CD4-positive, alpha-beta T cell treated with Interleukin-17A for 4 hours (primary cell): Measurements from ENCODE around the gene PRAC2.

Experiments used
- DNase-seq: peaks from one replicate; pipeline ENCODE4 v3.0.0-alpha.2; 2020; ENCODE audit warnings: mixed read lengths

PRAC2 gene

DNA sequence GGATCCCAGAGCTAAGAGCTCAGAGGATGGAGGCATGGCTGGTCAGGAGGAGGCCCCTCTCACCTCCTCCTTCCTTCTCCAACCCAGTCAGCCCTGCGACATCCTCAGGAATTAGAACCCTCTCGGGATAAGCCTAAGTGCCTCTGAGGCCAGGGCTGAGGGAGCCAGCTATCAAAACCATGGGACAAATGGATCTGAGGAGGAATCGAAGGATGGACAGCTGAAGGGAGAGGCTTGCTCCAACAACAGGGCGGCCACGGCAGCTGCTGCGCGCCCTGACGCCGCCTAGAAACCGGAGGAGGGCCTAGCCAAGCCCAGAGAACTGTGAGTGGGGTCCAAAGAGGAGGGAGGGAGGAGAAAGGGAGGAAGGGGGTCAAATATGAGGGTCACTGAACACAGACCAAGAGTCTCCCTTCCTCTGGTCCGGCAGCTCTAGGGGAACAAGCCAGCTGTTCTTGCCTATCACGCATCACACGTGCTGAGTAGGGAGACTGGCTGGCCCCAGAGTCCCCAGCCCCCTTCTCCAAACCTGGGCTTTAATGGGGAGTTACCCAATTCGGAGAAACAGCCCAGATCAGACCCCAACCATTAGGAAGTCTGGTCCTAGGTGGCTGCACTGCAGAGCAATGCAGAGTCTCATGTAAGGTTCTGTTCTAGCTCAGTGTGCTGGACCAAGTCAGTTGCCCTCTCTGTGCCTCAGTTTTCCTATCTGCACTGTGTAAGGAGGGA is 11.5 kb downstream of the PRAC2 start:
- DNase-seq: no peak

DNA sequence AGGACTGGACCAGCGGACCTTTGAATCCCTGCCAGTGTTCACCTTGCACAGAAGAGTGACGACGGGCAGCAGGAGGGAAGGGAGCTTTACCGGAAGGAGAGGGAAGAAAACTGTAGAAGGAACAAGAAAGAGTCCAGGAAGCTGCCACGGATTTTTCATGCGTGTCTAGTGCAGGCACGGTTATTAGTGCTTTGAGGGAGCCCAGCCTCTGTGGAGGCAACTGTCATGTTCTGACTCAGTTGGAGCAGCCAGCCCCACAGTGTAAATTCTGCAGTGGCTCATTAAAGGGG is 12.0 kb downstream of the PRAC2 start:
- DNase-seq: no peak

DNA sequence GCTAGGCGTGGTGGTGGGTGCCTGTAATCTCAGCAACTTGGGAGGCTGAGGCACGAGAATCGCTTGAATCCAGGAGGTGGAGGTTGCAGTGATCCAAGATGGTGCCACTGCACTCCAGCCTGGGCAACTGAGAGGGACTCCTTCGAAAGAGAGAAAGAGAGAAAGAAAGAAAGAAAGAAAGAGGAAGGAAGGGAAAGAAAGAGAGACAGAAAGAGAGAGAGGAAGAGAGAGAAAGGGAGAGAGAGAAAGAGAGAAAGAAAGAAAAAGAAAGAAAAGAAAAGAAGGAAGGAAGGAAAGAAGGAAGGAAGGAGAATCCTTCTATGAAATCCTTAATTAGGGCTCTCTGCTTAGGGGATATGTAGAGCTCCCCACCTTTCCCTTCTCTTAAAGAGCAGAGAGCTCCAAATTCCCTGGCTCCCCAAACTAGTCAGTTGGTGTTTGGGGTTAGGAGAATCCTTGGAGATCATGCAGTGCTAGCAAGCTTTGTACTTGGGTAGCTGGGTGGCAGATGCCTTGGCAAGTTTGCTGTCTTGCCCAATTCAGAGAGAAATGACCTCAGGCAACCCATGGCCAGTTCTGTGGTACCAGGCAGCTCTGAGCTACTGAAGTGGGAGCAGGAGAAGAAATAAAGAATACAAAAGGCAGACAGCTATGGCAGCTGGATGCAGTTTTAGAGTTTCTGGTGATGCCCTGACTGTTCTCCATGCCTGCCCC is 14.5 kb downstream of the PRAC2 start:
- DNase-seq: no peak

DNA sequence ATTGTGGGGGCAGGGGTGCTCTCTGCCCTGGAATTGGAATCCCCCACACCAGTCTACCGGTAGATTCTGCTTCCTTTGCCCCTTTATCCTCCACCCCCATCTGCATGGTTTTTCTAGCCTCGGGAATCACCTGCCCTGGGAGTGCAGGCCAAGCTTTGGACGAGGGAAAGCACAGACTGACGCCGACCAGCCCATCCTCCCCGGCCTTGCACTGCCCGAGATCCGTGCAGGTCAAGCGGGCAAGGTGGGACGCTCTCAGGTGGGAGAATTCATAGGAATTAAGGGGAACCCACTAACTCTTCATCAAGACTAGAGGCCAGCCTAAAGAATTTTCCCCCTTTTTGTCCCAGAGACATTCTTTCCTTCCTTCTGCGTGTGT is 15.4 kb downstream of the PRAC2 start:
- no peak for DNase-seq

DNA sequence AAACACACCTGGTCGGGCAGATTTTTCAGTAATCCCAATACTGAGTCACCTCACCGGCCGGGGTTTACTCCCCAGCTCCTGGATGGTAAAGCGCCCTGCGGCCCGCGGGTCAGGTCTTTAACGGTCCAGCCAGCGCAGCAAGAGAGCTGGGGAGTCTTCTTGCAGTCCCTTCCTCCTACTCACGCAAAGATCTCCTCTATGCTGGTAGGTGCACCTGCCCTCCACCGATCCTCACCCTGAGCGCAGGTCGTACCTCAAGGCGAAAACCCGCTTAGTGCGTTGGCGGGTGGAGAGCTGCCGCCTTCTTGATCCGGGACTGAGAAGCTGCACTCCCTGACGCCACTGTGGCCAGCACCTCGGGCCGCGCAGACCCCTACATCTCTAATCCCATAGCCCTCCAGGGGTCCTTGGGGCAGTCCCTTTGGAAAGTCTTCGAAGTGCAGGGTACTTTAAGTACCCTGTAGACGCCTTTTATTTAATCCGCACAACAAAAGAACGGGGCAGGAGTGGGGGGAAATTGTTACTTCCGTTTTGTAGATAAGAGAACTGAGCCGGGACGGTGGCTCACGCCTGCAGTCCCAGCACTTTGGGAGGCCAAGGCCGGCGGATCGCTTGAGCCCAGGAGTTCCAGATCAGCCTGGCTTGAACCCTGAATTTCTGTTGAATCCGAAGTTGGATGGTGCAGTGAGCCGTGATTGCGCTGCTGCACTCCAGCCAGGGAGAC is 16.0 kb downstream of the PRAC2 start:
- no peak for DNase-seq

DNA sequence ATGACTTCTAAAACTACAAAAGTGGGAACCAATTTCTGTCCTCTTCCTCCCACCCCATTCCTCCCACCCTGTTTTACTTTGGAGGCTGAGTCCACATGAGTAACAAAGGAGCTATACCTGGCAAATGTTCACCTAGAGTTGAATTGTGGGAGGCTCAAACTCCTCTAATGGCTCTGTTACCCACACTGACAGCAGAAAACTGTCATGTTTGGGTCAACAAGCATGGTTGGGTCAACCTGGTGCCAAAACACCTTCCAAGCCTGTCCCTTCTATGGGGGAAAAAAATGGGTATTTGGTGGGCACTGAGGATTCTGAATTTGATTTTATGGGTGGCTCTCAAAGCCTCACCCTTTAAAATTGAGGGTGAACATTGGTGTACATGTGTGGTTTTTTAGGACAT is 17.6 kb downstream of the PRAC2 start:
- no peak for DNase-seq

DNA sequence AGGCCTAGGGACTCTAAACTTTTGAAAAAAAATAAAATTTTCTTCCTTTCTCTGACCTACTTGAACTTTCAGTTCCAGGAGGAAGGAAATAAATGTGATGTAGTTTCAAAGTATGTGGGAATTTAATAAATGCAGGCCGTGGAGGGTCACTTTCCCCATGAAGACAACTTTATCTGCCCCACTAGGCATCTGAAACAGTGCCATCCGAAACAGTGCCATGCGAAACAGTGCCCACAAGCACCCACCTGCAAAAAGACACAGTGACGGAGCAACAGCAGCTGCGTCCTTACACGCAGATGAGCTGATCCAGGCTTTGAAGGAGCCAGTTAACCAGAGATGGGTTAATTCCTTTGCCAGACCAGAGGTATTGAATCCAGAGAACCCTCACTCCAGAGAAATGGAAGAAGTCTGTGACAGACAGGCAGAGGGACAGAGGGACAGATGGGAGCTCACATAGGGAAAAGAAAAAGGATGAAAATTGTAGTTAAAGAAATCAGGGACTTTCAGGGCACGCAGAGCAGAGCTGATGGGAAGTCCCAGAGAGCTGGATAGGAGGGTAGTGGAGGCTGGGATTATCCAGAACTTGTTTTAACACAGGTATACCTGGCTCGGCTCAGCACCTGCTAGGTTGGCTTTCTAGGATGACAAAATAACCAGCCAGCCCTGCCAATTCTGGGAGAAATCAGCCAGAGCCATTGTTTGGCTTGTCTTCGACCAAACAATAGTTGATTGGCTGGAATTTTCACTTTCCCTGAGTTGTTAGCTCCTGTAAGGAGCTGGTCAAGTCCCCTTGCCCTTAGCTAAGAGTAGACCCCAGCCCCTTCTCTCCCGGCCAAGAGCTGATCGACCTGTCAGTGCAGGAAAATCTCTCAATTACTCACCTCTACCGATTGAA is 22.6 kb downstream of the PRAC2 start:
- DNase-seq: no peak

DNA sequence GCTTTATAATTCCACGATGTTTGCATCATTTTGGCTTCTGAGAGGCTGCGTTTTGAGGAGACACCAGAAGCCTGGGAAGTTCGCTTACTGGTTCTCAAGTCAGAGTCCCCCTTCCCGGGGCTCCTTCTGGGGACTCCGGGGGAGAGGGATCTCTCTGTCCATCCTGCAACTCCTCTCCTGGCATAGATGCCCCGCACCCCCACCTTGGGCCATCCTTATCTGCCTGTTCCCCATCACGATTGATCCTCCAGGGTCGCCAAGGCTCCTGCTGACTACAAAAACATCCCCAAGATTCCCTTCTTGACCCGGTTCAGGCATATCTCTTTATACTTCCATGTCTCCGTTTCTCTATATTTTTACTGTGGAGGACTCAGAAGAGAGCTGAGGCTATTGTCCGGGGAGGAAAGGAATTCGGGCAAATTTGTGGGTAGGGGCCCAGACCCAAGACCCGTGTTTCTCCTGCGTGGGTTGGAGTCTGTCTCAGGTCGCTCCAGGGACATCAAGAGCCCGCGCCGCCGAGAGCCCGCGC is 24.0 kb downstream of the PRAC2 start:
- DNase-seq: no peak

DNA sequence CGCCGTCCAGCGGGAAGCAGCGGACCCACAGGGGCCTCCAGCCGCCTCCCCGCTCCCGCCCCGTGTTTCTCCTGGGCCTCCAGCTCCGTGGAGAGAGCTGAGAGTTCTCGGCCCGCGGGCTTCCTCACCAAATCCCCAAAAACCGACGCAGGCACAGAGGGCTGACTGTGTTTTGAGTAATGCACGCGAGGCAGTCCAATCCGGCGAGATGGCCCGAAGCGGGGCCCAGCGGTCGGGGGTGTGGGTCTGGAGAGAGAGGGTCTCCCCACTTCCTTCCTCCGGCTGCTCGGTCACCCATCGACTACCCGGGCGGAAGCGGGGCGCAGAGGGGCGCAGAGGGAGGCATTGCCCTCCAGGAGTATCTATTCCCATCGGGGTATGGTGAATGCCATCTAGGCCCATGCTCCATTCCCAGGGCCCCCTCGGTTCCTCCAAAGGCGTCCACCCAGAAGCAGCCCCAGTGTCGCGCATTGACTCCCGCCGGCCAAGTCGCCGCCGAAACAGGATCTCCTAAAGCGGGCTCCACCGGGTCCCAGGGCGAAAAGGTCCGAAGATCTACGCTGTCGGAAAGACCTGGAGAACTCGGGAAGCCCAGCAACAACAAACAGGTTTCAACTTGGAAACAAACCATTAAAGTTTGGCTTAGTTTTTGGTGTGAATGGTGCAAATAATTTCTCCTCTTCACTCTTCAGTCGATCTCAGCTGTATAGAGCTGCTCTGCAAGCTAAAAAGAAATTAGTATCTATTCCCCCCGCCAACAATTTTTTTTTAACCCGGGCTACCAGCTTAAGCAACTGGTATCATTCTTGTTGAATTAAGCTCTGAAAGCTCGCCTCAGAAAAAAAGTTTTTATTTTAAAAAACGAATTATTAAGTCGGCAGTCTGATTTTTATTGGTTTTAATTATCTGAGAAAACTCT is 24.7 kb downstream of the PRAC2 start:
- DNase-seq: no peak

DNA sequence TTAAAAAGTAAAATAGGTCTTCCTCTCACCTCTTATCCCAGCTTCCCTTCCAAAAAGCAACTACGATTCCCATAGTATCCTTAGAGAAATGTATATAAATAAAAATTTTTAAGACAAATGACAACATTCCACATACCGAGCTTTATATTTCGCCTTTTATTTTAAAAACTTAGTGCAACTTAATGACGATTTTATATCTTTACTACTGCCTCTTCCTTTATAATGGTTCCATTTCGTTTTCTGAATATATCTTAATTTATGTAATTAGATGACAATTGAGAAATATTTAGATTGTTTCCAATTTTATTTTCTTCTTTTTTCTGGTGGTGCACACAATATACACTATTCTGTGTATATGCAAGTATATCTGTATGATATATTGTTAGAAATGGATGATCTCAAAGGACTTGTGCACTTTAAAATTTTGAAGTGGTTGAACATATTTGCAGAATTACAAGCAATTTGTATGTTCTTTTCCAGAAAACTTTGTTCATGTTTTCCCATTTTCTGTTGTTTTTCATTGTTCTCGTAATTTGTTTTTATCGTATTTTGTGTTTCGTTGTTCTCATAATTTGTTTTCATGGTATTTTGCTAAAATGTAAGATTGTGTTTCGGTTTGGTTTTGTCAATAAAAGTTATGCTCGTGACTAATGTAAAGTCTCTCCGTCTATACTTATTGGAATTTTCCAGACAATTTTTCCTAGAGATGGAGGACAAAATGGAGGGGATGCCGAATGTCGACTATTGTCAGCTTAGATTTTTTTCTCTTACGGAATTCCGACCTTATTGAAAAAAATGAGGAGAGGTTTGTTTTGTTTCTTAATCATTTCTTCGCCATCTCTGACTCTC is 26.0 kb downstream of the PRAC2 start:
- no peak for DNase-seq

DNA sequence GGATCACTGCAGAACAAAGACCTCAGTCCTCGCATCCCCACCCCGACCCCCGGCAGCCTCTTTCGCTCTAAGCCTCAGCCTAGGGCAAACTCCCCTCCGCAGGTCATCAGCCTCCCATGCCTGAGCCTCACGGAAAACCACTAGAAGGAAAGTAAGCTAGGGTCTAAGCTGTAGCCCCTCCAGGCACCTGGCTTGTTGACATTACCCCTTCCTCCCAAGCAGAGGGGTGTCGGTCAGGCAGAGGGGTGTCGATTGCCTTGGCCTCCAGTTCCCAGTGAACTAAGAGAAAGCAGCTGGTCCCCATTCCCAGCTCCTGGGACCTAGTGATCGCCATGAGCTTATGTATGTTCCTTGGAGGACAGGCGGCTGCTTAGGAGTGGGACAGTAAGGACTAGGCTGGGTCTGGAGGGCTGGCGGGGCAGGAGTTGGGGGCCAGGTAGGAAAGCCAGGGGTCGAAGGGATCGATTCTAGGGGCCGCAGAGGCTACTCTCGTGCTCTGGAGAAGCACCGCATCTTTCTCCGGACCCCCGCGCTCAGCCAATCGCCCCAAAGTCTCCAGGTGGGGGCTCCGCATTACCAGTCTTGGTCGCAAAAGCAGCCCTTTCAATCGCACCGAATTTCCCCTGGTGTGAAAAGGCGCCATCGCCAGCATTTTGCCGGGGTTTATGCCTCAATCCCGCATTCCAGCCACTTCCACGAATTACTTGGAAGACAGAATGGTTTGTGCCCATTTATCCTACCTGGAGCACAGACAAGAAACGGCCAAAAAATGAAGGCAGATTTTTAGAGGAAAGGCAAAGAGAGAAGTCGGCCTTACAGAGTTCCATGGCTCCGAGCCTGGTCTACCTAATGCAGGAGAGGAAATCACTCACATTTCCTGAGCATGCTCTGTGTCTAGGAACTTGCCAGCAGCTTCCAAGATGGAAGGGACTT is 26.9 kb downstream of the PRAC2 start:
- no peak for DNase-seq

DNA sequence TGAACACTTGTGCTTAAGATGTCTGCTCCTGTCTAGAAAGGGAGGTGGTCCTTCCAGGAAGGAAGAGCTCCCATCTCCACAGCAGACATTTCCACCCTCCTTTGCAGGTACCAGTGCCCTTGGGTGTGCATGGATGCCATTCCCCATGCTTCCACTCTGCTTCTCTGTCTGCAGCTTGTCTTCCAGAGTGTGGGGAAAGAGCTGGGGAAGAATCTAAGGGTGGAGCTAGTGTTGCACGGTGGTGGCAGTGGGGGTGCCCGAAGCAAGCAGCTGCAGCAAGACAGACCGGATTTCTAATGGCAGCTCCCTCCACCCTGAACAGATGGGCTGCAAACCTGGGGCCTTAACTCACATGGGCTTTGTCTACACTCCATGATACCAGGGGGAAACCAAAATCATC is 28.2 kb downstream of the PRAC2 start:
- no peak for DNase-seq

DNA sequence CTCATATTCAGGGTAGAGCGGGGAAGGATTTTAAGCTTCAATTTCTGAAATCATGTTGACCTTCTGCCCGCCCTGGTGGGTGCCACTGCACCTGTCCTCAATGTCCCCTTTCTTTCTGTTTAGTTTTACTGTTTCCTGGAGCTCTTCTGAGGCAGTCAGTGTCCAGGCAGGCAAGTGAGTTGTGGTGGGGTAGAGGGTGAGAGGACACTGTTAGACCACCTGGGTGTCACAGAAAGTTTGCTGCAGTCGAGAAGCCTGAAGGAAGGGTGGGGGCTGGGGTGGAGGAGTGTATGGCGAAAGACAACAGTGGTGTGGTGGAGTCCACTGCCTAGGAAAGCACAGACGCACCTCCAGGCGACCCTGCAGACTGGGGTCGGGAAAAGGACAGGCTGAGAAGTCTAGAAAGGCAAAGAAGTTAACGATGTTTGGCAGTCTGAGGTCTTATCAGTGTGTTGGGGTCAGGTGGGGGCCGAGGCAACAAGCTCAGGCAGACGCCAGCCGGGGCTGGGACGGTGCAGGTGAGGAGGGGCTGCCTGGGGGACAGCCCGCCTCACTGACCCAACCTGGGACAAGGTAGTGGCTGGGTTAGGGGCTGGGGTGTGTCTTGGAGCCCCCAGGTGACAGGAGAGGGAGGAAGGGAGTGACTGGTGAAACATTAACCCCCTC is 28.9 kb downstream of the PRAC2 start:
- no peak for DNase-seq

DNA sequence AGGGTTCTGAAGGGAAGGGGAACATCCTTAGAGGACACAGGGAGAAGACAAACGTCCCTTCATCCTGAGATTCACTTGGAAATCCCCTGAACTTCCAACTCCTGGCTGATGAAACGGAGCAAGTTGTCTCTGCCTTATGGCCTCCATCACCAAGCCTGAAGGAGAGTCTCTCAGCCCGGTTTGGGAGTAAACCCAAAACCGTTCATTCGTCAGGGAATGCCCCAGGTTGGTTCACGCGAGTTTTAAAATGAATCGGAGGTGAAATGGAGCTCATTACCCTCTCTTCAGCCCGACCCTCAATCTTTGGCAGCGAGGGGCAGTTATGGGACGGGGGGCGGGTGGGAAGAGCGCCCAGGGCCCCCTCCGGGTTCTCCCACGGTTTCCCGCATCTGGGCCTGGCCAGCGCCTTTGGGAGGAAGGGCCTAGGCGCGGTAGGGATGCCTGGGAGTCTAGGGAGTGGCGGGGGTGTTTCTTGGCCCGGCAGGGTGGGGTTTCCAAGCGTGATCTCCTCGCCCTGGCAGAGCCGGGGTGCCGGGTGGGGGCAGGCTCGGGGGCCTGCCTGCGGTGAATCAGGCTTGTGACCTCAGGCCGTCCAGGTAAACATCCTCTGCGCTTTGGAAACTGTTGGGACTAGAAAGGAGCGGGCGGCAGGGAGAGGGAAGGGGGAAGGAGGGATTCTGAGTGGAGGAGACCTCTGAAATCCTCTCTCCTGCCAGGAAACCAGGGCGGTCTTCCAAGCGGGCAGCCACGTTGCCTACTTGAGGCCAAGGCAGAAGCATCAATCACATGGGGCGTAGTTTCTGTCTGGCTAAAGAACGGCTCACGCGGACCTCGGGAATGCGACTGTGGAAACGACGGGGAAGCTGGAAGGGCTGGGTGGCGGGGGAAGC is 29.7 kb downstream of the PRAC2 start:
- DNase-seq: no peak

DNA sequence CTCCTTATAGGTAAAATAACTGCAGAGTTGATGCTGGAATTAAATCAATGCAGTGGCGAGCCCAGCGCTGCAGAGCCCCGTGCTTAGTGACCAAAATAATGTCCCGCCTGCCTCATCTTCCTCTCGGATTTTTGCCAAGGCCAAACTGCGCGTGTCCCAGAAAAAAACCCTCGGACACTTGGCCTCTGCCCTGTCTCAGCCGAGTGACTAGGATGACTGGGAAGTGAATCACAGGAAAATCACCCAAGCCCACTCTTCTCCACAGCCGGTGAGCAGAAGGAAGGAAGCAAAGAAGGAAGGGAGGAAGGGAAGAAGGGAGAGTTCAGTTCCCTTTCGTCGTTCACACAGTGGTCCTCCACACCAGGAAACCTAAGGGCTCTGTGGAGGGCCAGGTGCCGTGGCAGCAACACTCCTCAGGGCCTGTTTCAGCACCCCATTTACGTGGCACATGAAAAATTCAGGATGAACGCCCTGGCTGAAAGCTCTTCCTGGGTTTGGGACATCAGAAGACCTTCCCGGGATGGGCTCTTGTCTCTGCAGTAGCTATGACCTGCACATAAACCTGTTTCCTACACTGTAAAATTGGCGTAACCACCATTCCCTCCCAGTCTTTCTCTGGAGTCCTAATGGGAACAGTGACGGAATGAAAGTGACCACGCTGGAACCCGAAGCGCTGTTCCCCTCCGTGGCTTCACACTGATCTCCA is 31.0 kb downstream of the PRAC2 start:
- DNase-seq: no peak

DNA sequence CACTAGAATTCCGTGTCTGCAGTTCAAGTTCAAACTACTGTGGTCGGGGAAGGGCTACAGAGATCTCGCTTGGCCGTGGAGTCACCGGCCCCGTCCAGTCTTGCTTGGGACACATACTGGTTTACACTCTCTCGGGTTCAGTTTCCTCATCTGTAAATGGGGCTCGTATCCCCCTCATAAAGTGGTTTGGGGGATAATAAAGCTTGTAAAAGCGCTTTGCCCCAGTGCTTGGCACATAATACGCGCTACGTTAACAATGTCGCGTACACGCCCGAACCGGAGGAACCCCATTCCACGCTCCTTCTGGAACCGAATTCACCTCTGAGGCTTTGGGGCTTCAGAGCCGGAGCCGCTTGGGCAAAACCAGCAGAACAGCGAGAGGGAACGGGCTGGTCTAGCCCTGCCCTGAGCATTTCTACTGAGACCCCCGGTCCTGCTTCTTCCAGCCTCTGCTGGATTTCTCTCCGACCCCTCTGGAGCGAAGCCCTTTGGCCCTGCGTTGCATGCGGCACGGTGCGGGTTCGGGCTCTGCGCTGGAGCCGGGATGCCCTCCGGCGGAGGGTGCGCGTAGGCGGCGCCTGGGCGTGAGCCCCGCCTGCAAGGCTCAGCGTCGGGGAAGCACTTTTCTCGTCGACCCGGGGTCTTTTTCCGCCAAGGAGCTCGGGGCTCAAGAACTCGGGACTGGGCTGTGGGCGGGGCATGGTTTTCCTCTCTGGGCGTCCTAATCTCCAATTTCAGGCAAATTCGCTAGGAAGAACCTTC is 31.7 kb downstream of the PRAC2 start:
- DNase-seq: no peak

DNA sequence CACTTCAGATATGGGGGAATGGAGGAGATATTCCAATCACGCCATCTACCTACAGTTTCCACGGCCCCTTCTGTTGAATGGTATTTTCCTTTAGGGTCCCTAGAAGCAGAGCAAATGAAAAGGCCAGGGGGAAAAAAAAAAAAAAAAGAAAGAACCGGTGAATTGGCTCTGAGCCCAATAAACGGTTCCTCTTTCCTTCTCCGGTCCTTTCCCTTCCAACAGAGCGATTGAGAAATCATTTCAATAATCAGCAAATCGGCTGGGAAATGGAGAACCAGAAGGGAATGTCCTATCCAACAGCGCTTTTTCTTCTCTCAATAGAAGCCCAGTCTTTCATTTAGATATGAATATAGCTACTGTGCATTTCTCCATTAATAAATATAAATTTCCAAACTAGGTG is 32.4 kb downstream of the PRAC2 start:
- DNase-seq: no peak
